HG03066 (cell line): ENCODE data around the gene ARHGAP32.

ENCODE experiments used
- ATAC-seq: cut with Tn5 transposase; IDR thresholded peaks from one replicate; pipeline ENCODE4 v1.9.1; 2021; ENCODE audit warnings: low read depth; ENCODE audit not compliant: unreplicated experiment

ARHGAP32 gene

DNA sequence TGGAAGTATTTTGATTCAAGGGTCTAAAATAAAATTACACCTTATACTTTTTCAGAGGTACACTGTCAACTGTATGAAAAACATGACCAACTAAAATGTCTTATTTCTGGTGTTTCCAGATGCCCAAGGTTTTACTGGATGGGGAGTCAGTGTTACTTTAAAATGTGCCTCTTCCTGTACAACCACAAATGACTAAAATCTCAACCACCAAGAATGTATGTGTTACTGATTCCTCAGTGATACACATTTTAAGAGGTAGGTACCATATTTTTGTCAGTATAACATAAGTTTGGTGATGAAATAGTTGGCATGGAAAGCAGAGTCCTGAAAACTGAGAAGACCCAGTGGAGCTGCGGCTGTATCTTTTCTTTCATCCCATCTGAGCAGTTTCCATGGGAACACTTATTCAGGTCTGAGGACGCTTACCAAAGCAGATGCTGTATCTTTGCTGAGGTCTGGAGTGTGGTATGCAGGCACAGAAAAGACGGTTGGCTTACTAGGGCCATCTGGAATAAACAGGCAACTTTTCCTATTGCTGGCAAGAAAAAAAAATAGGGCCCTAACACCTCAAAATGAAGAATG lies 228.3 kb downstream of the ARHGAP32 start:
- ATAC-seq: no peak

GRCh38 chr11:128962896-128963295 lies 229.2 kb downstream of the ARHGAP32 start:
- no peak for ATAC-seq

- ATAC-seq: no peak
Observed at GRCh38 chr11:128961645-128962044, 230.5 kb downstream of the ARHGAP32 start.

- no peak for ATAC-seq
Observed at GRCh38 chr11:128957202-128957482, 235.0 kb downstream of the ARHGAP32 start.

DNA sequence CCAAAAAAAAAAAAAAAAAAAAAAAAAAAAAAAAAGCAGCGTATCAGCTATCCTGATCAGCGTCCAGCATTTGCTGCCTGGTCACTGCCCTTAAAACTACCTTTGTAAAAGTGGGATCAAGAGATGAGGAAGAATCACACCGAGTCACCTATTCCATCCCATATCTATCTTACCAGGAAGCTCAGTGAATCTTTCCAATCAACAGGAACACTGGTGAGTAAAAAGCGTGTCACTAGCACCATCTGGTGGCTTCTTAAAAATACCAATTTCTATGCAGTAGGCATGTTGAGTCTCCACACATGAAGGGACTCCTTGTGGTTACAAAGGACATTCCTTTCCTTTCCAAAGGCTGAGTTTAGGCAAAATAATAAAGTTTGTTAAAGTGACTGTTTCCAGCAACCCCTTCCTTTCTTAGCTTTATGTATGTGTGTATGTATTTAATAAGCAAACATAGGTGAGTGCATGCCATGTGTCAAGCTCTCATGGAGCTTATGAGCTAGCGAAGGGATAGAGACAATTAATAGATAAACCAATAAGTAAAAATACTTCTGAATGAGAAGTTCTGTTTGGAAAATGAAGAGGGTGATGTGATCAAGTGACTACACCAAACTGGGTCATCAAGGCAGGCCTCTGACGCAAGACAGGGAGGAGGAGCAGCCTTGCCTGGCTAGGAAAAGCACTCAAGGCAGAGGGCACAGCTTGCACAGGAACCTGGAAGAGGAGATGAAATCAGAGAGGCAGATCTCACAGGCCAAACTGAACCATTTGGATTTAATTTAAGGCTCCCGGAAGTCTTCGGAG lies 235.5 kb downstream of the ARHGAP32 start:
- no peak for ATAC-seq

DNA sequence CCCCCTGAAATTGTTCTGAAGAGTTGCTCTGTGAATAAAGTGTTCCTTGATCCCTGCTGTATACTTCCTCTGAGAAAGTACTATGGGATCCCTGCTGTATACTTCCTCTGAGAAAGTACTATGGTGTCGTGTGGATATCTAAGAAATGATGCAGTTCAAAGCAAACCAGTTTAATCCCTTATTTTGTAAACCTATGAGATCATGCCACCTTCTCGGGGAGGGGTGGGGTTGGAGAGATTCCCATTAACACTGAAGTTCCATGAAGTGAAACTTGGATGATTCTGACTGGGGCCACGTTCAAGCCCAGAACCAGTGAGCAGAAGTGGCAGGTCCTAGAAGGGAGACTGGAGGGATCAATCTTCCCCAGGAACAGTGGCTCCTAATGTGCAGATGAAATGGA lies 236.5 kb downstream of the ARHGAP32 start:
- no peak for ATAC-seq

DNA sequence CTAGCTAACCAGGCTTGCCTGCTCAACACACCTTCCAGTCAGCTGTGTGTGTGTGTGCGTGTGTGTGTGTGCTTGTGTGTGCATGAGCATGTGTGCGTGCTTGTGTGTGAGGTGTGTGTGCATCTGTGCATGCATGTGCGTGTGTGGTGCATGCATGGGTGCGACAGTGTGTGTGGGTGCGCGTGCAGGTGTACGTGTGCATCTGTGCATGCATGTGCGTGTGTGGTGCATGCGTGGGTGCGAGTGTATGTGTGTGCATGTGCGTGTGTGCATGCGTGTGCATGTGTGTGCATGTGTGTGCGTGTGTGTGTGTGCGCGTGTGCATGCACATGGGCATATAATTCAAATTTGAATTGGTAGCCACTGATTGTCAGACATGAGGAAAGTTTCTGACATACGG lies 239.0 kb downstream of the ARHGAP32 start:
- no peak for ATAC-seq

GRCh38 chr11:128949791-128950454 lies 242.2 kb downstream of the ARHGAP32 start:
- no peak for ATAC-seq

GRCh38 chr11:128948583-128948982 lies 243.5 kb downstream of the ARHGAP32 start:
- ATAC-seq: no peak

DNA sequence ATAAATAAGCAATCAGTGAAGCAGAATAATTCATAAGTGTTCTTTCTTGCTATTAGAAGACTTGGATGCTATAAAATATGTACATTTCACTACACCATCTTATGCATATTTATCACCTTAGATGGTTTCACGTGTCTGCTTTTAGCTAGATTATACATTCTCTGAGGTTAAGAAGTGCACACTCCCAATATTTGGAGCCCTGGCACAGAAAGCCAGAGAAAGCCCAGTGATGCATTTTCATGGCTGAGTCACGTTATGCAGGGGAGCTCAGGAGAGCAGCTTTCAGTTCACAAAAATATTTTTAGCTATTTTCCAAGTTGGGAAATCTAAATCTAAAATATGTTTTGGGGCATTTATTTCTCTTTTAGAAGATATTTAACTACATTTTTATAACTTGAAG lies 244.4 kb downstream of the ARHGAP32 start:
- no peak for ATAC-seq

DNA sequence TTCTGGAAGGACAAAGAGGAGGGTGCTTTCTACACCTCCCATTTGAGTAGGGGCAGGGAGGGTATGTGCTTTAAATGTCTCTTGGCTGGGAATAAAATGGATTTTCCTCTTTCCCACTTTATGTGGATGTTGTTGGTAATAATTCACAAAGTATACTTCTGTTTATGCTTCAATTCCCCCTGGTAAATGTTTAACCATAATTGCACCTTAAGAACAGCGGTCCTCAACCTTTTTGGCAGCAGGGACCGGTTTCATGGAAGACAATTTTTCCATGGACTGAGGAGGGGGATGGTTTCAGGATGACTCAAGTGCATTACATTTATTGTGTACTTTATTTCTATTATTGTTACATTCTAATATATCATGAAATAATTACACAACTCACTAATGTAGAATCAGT lies 245.5 kb downstream of the ARHGAP32 start:
- no peak for ATAC-seq

DNA sequence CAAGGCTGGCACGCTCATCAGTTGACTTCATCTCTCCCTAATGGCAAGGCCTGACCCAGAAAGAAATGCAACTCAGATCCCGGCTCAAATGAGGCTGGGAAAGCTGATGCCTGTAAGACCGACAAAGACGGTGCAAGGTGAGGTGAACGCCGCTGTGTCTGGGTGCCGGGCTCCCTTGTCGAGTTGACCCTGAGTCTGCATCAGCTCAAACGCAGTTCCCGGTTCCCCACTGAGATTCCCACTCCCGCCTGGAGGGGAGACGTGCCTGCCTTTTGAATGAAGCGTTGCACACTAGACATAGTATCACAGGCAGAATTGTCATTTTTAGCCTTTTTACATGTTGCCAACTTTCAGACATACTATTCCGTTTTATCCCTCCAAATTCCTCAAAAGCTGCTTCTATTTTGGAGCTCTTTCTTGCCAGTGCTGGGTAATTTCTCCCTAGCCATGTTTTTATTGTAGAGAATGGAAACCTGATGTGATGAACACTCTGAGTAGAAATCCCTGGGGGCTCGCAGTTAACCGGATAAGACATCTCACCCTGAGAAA lies 248.6 kb downstream of the ARHGAP32 start:
- no peak for ATAC-seq

DNA sequence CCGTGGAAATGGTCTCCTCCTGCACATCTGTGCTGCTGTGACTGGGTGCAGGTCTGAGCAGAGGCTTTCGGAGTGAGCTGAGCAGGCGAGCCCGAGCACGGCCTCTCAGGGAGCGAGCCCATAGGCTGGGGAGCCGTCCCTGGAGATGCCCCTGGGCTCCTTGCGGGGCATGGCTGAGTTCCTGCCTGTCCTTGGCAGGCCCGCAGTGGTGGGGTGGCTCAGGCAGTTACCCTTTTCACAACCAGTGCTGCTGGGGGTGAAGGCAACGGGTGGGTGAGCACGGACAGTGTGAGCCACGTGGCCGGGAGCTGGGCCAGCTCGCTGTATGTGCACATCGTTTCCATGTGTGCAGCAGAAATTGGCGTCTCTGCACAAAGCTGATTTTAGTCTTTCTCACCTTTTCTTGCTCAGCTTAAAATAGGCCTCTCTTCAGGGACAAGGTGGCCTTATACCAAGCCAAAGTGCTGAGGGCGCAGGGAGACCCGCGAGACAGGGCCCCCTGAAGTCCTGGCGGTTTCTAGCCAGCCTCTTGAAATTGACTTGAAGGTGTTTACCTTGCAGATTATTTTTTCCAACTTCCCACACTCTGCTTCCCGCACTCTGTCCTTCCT lies 249.2 kb downstream of the ARHGAP32 start, which contains the start of gene TP53AIP1:
Gene TP53AIP1 (minus strand): TSS at position 55 of the 611 bp plus-strand sequence. CDS start 5,053 bp downstream, outside the sequence.
- no peak for ATAC-seq

- ATAC-seq: no peak
Observed at GRCh38 chr11:128942272-128942612, 249.9 kb downstream of the ARHGAP32 start.

- no peak for ATAC-seq
Observed at GRCh38 chr11:128941573-128942271, 250.4 kb downstream of the ARHGAP32 start.

- no peak for ATAC-seq
Observed at GRCh38 chr11:128941110-128941509, 251.0 kb downstream of the ARHGAP32 start.

DNA sequence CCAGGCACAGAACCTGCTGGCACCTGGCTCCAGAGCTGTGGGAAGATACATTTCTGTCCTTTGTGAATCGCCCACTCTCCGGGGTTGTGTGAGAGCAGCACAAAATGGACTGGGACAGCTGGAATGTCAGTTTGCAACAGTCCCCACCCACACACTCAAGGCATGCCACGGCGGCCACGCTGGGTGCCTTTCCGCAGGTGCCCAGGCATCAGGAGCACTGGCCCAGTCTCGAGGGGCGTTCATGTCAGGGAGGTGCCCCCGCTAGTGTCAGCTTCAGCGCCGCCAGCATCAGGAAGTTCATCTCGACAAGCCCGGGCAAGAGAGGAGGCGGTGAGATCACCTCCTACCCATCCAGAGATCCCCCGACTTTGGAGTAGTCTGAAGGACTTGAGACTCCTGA lies 251.5 kb downstream of the ARHGAP32 start:
- ATAC-seq: no peak

DNA sequence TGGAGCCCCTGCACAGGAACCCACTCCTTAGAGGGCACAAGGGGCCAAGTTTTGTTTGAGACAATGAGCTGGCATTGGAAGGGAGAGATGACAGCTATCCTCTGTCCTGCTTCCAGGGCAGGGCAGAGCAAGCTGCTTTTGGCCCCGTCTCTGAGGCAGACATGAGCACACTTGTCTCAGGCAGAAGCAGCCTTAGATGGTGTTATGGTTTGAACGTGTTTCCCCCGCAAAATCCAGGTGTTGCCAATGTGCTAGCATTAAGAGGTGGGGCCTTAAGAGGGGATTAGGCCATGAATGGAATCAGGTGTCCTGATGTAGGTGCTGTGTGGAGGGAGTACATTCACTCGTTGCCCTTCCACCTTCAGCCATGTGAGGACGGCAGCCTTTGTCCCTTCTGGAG lies 252.0 kb downstream of the ARHGAP32 start:
- ATAC-seq: no peak

- no peak for ATAC-seq
Observed at GRCh38 chr11:128939591-128939990, 252.5 kb downstream of the ARHGAP32 start.

- ATAC-seq: no peak
Observed at GRCh38 chr11:128938156-128938885, 253.8 kb downstream of the ARHGAP32 start.
